GM21526 (cell line): ENCODE results near the gene ILDR2.

Source experiments
- ATAC-seq: cut with Tn5 transposase; IDR thresholded peaks from one replicate; pipeline ENCODE4 v1.9.1; 2021; ENCODE audit warnings: moderate library complexity; ENCODE audit not compliant: unreplicated experiment, low FRiP score

ILDR2 gene

DNA sequence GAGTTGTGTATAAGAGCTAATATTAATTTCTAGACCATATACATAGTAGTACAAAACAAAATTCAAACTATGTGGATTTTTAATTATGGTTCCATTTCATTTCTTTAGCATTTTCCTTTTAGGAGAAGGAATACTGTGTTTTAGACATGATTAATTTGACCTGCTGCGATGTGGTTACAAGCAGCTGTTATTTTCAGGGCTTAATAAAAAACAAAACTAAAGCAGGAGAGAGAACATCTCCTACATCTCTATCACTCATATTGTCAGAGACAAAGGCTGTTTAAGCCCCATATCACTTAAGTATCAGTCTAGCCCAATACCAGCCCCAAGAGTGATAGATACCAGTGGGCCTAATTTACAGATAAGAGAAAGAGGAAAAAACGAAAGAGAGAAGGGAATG lies 47.6 kb downstream of the ILDR2 start:
- no peak for ATAC-seq

DNA sequence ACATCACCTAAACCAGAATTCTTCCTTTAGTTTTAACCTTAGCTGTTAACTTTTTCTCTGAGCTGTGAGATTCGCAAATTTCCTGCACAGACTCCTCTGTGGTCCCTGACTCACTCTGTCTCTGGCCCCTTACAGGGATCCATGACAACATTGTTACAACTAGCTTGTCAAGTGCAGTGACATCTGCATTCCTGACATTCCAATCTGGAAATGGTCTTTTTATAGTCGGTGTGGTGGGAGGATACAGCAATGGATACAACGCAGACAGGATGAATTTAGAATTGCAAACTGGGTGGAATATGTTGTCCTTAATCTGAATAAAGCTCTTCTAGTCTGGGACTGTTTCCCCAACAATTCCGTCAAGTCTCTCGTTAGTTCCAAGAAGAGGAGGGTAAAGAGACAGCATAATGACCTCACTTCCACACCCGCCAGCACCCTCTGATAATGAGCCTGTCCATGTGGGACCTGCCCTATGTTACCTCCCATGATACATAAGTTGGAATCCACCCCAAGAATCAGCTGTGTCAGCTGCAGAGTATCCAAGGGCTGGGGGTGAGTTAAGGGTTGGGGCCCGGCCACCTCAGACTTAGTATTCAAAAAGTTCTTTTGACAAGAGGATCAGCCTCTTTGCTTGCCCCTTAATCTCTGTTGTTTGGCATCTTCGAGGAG lies 49.4 kb downstream of the ILDR2 start:
- no peak for ATAC-seq

DNA sequence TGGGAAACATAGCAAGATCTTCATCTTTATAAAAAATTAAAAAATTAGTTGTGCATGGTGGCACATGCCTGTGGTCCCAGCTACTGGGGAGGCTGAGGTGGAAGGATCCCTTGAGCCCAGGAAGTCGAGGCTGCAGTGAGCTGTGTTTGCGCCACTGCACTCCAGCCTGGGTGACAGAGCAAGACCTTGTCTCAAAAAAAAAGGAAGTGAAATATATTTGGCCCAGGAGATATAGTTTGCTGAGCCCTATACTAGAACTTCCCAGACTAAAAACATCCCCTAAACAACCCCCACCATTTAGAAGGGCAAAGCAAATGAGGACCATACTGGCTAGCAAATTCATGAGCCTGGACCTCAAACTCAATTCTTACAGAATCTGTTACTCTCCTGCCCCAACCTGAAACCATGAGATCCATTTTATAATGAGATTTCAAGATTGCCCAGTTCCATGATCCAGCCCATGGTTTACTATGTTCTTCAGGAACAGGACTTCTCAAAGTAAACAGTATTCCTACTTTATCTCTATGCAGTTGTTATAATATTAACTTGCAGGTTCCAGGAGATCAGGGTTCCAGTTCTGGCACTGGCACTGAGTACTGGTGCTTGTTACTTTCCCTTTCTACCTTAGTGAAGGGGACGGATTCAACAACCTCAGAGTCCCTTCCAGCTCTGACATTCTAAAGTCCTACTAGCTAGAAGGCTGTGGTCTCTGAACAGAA lies 50.4 kb downstream of the ILDR2 start:
- peak; percentile 81 for ATAC-seq

DNA sequence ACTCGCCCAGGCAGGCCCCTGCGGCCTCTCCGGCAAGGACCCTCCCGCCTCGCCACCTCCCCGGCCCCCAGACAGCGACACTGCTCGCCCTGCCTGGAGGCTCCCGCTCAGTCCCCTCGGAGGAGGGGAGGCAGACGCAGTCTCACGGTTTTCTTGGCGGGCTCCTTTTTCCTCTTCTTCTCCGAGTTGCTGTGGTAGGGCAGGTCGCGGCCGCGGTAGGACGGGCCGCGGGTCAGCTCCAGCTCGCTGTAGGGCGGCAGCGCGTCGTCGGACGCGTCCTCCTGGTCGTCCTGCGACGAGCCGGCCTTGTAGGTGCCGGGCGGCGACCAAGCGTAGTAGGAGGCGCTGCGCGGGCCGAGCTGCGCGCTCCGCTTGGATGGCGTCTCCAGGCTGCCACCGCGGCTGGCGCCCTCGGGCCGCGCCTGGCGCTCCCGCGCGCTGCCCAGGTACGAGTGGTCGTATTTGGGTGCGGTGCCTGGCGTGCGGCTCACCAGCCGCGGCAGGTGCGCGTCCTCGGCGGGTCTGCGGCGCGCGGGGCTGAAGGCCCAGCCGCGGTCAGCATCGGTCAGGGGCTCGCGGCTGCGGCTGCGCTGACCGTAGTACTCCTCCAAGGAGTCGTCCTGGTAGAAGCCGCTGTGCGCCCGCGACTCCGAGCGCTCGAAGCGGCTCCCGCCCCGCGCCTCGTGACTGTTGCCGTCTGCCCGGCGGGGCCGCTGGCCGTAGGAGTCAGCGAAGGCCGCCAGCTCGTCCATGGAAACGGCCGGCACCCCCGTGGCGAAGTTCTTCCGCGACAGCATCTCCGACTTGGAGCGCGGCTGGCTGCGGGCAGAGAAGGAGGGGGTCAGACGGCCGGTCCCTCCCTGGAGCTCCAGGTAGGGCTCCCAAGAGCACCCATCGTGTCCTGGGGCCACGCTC lies 54.5 kb downstream of the ILDR2 start:
- no peak for ATAC-seq

DNA sequence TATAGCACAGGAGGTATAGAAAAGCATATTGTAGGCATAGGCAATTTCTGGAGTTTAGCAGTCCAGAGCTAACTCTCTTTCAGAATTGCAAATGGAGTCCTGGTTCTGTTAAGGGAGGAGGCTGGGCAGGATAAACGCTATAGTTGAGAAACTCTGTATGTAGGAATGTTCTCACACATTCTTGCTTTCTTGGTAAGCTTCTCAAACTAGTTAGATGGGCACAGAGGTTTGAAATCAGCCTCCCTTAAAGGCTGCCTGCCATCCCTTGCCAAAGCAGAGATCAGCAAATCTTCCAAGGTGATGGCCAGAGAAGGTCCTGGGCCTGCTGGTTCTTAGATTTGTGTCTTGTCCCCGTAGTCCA lies 56.4 kb downstream of the ILDR2 start:
- no peak for ATAC-seq

DNA sequence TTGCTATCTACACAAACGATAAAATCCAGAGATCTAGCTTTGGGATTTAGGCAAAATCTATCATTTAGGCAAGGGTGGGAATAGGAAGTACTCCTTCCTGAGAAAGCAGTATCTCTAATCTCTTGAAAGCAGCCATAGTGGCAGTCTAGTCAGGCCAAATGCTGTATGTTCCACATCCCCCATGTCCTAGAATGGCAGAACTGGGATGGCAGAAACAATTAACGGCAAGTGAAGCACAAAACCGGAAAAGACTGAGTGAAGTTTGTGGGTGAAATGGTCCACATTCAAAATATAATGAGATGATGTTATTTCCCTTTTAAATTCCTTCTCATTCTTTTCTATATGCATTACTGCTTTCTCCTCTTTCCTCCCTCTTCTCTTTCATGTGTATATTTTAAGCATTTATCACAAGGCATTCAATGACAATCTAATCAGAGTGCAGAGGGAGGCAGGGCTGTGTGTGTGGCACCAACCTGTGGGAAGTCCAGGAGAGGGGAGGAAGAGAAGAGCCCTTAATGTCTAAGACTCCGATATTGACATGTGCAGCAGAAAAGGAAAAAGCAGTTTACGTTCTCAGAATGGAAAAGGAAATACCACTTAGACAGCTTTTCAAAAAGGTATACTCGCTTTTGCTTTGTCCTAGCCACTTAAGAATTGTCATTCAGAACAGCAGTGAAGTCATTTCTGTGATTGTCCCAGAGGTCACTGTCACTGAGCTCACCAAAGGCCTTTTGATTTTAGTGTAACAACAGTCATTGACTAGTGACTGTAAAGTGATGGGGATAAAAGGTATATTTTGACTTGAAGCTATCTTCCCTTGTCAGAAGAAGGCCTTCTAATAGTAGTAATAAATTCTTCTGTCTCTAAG lies 57.0 kb downstream of the ILDR2 start:
- no peak for ATAC-seq

DNA sequence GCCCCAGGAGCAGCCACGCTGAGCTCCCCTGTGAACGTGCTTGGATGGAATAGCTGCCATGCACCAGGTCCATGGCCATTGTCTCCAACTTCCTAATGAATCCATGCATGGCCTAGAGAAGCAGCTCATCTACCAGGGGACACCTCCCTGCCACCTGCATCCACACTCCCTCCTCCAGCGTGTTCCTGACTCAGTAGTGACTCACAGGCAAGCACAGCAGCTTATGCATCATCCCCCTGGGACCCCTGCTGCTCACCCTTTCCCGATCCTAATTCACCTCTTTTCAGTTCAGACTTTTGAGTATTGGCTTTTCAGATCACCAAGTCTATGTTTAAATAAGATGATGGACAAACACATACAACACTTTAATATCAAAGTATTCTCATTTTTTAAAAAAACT lies 59.4 kb downstream of the ILDR2 start:
- no peak for ATAC-seq

DNA sequence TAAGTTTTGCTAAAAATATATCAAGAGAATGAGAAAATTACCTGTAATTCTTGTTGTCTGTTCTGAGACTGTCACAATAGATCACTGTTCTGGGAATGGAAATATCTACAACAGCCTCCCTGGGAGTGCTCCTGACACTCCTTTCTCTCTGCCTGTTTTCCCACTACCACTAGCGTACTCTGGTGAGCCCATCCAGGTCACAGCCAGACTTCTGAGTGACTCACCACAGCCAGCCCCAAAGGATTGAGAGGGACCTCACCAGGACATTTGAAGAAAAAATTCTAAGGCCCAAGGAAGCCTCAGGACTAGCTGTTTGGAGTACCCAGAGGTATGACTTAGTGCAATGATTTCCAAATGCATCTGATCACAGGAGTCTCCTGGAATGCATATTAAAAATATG lies 60.3 kb downstream of the ILDR2 start:
- ATAC-seq = no peak

DNA sequence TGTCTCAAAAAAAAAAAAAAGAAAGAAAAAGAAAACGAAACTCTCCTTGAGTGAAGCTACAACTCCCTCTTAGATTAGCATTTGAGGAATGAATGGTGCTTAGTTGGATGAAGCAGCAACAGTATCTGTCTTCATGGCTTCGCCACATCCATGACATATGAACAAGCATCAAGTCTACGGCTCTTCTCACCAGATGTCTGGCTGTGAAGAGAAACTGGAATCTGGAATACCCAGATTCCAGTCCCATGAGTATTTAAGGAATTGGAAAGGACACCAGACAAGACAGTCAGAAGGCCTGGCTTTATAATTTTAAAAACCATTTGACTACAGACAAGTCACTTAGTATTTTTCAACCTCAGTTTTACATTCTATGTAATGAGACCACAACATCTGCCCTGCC lies 61.2 kb downstream of the ILDR2 start:
- no peak for ATAC-seq

DNA sequence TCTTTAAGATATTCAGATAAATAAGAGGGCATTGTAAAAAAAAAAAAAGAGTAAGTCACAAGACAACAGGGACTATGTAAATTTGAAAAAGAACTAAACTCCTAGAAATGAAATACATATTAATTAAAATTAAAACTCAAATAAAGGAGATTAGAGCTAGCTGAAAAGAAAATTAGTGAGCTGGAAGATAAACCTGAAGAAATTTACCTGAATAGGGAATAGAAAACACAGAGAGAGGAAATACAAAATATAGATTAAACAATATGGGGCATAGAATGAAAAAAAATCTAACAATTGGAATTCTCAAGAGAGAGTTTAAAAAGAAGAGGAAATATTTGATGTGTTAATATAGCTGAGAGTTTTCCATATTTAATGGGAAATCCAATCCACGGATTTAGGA lies 63.7 kb downstream of the ILDR2 start:
- no peak for ATAC-seq

DNA sequence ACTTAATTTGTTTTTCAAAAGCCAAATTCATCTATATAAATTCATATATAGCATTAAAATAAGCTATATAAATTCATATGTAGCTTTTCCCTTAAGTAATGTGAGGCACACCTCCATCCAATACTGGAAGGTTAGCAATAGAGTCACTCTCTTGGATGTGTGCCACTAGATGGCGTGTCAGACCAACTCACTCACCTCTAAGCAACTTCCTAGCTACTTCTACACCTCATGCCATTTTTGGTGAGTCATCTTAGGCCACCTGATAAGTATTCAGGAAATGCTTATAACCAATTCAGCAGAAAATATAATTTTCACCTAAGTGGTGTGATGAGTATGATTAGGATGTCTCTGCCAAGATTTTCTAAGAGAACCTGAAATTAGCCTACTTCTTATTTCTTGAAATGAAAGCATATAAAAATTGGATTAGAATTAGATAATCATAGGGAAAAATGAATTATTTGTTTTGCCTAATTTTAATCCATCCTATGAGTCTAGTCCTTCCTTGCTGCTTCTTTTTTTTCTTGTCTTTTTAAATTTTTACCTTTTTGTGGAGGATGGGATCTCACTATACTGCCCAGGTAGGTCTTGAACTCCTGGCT lies 64.8 kb downstream of the ILDR2 start:
- peak; percentile 94 for ATAC-seq

DNA sequence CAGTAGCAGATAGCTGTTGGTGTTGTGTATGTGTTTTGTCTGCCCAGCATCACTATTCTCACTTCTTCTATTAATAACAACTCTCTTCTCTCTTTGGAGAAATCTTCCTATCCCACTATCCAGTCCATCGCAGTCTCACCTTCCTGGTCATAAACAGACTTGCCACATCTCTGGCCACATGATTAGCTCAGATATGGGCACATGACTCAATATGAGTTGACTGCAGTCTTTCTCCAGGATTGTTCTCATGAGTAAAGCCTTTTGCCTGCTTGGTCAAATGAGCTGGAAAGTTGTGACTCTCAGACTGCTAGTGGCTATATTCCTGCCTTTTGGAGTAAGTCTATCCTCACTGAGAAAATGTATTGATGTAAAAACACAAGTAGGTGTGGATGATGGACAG lies 66.4 kb downstream of the ILDR2 start:
- ATAC-seq = no peak

DNA sequence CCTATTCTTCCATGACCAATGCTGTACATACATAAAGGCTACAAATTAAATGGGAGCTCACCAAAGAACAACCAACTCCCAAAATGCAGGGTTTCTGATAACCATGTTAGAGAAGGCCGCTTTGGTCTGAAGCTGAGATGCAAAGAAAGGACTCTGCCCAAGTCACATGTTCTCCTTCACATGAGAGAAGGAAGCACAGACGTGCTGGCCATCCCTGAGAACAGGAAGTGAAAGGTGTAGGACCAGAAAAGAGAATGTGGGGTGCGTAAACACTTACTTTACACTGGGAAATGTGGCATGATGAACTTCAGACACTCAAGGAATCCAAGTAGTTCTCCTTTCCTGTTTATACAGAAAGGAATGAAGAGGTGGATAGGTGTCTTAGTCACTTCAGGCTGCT lies 67.6 kb downstream of the ILDR2 start:
- peak; percentile 53 for ATAC-seq

DNA sequence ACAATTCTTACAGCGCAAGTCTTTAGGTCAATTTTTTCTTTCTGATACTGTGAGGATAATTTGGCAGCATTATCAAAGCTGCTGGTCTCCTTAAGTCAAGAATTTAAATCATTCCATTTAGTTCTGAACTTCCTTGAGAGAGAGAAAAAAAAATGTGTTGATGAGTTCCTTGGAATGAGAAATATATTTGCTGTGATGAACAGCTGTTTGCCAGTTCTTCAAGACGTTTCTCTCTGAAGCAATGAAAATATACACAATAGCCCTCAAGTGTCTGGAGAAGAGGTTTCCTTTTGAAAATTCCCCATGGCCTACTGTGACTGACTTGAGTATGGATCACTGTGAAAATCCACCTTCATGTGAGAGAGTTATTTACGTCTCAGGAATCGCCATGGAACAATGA lies 68.3 kb downstream of the ILDR2 start:
- ATAC-seq = no peak

DNA sequence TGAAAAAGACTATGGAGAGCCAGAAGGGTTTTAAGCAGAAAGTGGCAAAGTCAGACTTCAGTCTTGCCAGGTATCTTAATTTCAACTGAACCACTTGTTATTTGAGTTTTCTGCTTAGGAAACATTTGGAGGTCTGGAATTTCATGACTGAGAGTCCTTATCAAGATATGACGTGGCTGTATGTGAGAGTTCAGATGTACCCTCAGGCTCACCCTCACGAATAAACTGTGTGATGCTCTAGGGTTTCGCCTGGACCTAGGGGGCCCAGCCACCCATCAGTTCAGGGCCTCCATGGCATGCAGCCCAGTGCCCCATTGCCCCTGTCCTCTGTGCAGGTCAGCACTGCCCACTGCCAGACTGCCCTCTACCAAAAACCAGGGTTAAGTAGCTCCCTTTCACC lies 68.7 kb downstream of the ILDR2 start:
- ATAC-seq = no peak

DNA sequence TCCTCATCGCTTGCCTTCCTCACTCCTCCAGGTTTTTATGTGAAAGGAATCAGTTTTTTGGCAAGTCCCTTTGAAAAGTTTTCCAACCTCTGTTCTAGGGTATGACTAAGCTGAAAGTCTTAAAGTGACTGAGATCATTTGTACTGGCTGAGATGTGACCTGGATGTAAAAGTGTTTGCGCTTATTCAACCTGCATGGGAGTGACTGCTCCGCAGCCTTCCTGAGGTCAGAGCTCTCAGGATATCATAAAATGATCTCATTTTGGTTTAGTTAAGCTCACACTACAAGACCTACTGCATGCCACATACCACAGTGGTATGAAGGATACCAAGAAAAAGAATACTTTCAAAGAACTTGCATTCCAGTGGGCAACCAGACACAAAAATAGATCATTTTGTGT lies 69.4 kb downstream of the ILDR2 start:
- ATAC-seq = no peak

DNA sequence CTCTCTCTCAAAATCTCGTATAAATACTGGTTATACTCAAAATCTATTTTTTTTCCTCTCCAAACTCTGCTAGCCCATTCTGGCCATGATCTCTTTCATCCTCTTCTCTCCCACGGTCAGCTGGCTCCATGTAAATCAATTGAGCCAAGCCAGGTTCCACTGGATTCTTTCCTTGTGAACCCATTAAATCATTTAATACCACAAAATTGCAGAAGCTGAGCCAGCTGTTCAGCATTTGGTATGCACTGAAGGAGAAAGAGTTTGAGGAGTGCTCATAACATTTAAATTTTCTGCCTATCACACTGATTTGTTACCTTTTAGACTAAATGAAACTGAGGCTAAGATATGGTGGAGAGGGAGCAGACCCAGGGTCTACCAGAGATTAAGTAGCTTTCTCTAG lies 70.2 kb downstream of the ILDR2 start:
- ATAC-seq = no peak

DNA sequence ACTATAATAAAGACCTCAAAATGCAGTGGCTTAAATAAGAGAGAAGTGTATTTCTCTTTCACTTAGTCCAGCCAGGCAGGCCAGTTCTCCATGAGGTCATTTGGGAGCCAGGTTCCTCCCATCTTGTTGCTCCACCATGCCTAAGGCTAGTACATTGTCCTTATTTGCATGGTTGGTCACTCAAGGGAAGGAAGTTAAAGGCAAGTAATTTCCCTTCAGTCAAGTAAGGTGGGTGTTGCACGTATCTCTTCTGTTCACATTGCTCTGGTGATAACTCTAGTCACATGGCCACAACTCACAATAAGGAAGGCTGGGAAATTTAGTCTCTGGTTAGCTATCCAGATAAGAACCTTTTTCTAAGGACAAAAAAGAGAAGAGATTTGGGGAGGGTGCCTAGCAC lies 72.1 kb downstream of the ILDR2 start:
- no peak for ATAC-seq

DNA sequence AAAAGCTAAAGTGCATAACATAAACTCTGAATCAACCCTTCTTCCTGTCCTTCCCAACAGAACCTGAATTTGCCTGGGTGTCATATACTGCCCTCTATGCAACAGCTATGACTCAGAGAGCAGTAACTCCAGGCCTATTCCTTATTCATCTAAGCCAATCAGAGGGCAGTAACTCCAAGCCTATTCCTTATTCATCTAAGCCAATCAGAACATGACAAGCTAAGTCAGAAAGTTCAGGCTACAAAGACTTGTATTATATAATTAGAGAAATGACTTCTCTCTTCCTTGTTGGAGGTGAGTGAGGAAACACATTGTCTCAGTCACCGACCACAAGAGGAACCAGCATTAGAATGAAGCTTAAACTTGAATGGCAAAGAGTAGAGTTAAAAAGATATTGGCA lies 73.1 kb downstream of the ILDR2 start:
- no peak for ATAC-seq

DNA sequence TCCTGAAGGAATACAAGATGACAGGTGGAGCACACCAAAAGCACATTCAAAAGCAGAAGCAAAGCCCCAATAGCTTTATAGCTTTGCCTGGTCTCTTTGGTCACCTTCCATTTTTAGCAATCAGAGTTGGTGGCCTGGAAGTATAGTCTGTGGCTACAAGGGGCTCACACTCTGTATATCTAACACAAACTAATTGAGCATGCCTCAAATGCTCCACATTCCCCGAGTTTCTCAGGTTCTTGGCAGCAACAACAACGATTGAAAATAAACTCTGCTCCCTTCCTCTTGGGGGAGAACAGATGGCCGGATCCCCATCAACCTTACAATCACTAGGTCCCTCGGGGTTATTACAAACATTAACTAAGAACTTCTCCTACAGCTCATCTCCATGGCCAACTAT lies 74.4 kb downstream of the ILDR2 start:
- no peak for ATAC-seq
